Uterus (tissue), 2 donors: Measurements from ENCODE around the gene CRYBG1.

Experiments used
- CTCF ChIP-seq, 4 experiments: fragments of 200-600 bp in 2 of 4; fragments of 450-650 bp in 2 of 4; sonication (generic) in 2 of 4; IDR thresholded peaks; one replicate each; pipeline ENCODE4 v1.5.1; 2016 to 2019; ENCODE audit warnings: antibody characterized with exemption in 4 of 4, mild to moderate bottlenecking in 2 of 4, moderate library complexity in 1 of 4
- POLR2A ChIP-seq, 2 donors: fragments of 450-650 bp; IDR thresholded peaks; one replicate each; pipeline ENCODE4 v1.6.1; 2016; ENCODE audit warnings: antibody characterized with exemption in 2 of 2, mild to moderate bottlenecking in 1 of 2, moderate library complexity in 1 of 2

GRCh38 chr6:106512968-106513574 lies 152.6 kb downstream of the CRYBG1 start:
- TF ChIP-seq POLR2A (IDR thresholded peaks at IDR 0.05) (no peak), CTCF (IDR thresholded peaks at IDR 0.05) (no peak)
